Adipose tissue (tissue), 3 donors: ENCODE measurements around the gene CD44. TPM values are rescaled to one million over a fixed set of nuclear protein-coding genes. Genes with fewer than 3 reads are reported as not detected.

ENCODE experiments used
- H3K27ac ChIP-seq: one replicate; pipeline ENCODE4 v1.5.1; 2013; ENCODE audit warnings: low read depth, low read length
- WGBS, 3 donors: extraction: QIAGEN DNeasy Blood & Tissue Kit; methylation state at CpG; one replicate each; pipeline ENCODE4 v1.1.7; 2013; 5-methylcytosine and 5-hydroxymethylcytosine counted together
- polyA plus RNA-seq, 3 donors: library from polyadenylated mRNA; stranded (reverse); fragments of 200-250 nt; gene quantifications; one replicate each; pipeline ENCODE4 v1.2.3, GENCODE V29; 2013
- donor health status: healthy with polysubstance abuse.
- donor health status: Bipolar disorder and iron deficiency.
- donor health status: healthy.

The CD44 gene
- polyA plus RNA-seq, 3 donors = 42.4 to 157 (median 110) TPM

DNA sequence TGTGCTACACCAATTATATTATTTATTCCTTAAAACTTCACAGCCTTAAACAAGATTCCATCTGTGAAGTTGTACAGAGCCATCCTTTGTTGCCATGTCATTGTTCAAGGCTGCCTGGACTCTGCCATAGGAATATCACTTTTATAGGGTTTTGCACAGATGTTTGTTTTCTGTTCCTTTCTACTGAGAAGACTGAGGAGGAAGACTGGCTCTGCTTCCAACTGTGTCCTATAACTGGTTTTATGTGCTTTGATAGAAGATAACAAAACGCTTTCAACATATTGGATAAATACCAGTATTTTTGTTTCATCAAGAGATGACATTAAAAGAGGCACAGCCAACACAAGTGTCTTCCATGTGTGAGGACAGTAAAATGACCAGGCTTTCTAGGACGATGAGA is 120.6 kb downstream of the CD44 start:
- 73 to 91% (median 81%) methylated on average over 2 of the region's 2 CpGs for WGBS, 3 donors
- H3K27ac ChIP-seq = no peak overlapping the region

DNA sequence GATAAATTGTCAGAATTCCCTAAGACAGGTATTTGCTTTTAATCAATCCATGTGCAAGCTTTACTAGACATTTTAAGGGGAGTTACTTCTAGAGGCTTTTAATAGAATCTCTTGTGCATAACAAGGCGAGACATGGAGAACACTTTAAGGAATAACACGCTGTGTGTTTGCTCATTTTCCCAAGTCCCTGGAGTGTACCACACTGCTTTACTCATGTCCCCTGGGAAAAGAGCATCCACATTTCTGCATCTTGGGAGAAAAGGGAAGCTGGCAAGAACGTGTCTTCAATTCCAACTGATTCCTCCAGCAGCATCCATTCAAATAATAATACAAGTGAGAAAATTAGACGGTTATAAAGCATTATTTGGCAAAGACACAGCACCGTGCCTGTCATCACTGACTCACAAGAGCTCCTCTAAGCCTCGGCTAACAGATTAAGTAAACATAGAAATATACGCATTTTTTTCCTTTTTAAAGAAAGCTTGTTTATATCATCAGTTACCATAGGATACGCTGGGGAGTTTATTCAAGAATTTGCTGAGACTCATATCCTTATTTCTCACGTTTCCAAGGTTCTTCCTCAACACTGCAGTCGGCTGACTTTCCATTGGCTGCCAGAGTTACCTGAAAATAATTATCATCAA is 121.5 kb downstream of the CD44 start:
- H3K27ac ChIP-seq = no peak overlapping the region
- 52 to 66% (median 64%) methylated on average over 10 of the region's 10 CpGs for WGBS, 3 donors

DNA sequence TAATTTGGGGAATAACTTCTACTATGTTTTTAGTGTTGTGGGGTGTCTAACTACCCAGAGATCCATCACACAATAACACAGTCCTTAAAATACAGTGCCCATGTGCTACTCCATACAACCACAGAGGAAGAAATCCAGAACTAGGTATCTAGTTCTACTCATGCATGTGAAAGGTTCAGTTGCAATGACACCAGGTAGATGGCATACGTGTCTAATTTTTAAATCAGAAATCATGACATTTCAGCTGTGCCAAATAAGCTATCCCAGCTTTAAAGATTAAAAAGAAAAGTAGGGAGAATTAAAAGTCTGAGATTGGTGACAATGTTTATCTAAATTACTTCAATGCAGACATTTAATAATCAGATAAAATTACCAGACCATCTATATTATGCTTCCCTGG is 122.2 kb downstream of the CD44 start:
- no peak overlapping the region for H3K27ac ChIP-seq
- WGBS, 3 donors = 59 to 96% (median 92%) methylated on average over 1 of the region's 1 CpG

DNA sequence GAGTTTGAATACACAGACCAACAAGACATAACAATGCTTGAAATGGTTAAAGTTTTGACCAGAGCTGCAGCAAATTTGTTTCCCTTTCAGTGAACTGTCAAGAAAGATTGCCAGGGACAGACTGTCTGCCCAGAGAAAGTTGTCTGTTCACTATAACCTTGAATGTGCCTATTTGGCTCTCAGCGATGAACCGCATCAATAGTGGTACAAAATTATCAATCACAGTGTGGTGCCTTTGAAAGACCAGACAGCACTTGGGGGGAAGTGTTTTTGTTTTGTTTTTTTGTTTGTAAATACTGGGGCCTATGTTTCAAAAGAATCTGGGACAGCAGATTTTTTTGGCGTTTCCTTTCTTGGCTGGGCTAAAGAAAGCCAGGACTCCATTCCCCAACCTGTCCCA is 123.1 kb downstream of the CD44 start:
- no peak overlapping the region for H3K27ac ChIP-seq
- 81 to 91% (median 88%) methylated on average over 3 of the region's 3 CpGs for WGBS, 3 donors

DNA sequence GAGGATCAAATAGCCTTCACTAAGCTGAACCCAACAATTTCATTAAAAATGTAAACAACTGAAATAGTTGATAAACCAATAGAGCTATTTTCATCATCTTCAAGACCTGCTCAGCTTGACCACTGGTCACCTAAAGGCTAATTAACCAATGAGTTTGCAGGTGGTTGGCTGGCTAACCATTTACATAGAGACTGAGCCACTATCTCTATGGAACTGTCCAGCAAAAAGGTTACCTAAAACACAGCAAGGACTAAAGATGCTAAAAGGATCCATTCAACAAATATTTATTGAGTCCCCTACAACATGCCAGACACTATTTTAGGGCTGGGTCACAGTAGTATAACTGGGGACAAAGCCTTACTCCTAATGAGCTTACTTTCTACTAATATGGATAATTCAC is 123.8 kb downstream of the CD44 start:
- no peak overlapping the region for H3K27ac ChIP-seq

DNA sequence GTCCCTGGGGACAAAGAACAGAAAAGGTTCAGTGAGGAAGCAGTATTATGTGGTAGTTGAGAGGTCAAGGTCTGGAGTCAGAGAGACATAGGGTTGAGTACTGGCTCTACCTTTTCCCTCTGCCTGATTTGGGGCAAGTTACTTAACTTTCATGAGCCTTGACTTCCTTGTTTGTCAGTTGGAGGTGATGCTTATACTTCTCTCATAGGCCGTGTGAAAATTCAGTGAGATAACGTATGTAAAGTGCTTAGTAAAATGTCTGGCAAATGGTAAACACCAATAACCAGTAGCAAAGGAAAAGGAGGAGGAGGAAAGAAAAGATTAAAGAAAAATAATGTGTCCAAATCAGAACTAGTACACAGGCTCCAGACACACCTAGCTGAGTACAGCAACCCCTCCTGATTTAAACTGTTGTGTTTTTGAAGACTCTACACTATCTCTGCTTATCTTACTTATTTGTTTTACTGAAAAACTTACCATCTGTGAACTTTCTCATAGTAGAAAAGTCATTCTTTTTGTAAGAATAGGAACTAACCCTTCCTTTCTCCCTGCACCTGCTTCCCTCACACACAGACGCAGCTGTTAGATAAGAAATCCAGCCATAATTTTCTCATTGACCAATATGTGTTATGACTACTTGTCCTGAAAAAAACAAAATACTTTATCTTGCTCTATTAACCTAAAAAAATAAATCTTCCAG is 126.9 kb downstream of the CD44 start:
- no peak overlapping the region for H3K27ac ChIP-seq

DNA sequence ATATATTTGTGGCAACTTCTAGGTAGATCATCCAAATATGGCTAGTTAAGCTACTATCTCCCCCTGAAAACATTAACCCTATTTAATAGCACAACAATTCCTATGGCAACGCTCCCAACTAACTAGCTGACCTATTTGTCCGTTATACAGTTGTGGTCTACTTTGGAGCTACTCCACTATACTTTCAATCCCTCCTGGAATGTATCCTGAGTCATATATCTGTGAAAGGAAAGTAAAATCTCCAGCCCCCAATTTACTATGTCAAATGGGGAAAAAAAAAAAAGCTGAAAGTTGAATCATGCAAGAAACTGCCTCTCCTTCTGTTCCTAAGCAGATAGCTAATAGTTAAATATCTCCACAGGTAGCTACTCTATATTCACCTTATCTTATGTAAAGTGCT is 128.5 kb downstream of the CD44 start:
- 81 to 88% (median 88%) methylated on average over 2 of the region's 2 CpGs for whole genome bisulfite sequencing, 3 donors

More for the DNA sequence above, 126.9 kb downstream of the CD44 start:
- 46 to 66% (median 60%) methylated on average over 3 of the region's 3 CpGs for WGBS, 3 donors

DNA sequence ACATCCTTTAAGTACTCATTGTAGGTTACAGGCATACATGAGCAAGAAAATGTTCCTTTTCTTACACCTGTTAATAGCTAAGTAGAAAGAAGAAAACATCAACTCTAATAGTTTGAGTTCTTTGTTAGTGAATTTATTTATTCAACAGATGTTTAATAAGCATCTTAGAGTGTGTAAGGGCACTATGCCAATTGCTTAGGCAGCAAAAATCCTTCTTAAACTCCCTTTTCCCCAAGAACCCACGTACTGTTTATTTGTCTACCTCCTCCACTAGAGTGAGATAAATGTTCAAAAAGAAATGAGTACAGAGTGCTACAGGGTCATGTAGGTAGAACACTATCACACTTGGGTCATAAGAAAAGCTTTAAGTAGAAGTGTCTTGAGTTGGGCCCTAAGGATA is 131.4 kb downstream of the CD44 start:
- H3K27ac ChIP-seq = no peak overlapping the region
- 32 to 50% (median 45%) methylated on average over 1 of the region's 1 CpG for WGBS, 3 donors

More for the DNA sequence above, 128.5 kb downstream of the CD44 start:
- no peak overlapping the region for H3K27ac ChIP-seq

DNA sequence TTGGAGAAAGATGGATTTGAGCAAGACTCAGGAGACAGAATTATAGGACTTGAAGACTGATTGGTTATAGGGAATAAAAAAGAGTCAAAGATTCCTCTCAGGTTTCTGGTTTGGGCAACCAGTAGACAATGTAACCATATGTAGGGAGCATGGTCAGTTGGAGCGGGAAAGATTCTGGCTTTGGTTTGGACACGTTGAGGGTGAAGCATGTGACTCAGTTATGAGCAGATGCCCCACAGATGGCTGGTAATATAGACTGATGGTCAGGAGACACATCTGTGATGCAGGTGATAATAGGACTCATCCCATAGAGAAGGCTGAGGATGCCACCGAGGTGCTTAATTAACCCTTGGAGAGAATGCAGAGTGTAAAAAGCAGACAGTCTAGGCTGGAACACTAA is 132.1 kb downstream of the CD44 start:
- WGBS, 3 donors = 88 to 93% (median 89%) methylated on average over 3 of the region's 3 CpGs
- no peak overlapping the region for H3K27ac ChIP-seq

DNA sequence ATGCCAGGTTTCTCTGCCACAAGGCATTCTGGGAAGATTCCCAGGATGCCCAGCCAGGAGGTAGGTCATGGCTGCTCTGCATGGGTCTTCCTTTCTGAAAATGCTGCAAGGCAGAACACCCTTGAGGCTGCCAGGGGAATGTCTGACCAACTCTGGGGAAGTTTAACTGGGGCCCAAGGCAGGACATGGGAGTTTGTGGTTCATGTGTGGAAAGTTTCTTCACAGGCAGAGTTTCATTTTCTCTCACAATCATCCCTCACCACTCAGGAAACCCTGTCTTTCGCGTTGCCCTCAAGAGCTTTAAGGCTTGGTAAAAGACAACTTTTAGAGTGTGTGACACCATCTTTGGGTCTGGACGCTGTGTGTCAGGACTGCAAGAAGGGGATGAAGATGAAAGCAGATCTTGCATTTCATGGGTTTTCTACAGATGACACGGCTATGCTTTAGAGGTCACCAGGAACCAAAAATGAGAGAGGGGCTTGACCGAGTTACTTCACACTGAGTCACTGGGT is 133.5 kb downstream of the CD44 start:
- no peak overlapping the region for H3K27ac ChIP-seq
- WGBS, 3 donors = 53 to 93% (median 69%) methylated on average over 5 of the region's 5 CpGs

DNA sequence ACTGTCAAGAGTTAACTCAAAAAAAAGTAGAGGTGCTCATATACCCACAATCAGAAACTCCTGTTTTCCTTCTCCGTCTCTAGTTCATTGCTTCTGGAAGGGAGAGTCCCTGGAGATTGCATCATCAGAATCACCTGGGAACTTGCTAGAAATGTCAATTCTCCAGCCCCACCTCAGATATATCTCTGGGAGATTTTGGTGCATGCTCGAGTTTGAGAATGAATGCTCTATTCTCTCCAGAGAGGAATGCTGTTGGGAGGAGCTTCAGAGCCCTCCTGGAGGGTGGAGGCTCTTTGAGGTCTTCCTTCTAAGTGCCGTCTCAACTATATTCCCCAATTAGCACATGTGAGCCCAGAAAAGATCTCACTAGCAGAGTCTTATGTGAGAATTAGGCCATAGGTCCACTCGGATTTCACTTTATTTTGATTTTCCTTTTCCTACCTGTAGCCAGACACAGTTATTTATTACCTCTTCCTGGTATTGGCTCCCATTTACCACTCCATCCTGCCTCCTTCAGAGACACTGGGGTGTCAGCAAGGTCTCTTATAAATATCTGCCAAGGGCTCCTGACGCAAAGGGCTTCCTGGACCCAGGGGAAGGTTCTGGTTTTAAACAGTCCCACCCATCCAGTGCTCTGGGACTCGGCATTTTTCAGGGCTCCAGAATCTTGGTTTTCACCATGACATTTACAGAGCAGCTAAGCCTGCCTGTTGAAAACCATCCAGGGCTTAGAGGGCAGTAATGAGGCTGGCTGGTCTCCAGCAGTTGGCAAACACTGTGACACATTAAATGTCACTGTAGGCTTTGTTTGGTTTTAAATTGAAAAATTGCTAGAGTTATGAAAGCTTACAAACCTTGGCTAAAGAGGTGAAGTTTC is 136.2 kb downstream of the CD44 start:
- no peak overlapping the region for H3K27ac ChIP-seq
- 24 to 57% (median 54%) methylated on average over 6 of the region's 6 CpGs for WGBS, 3 donors

DNA sequence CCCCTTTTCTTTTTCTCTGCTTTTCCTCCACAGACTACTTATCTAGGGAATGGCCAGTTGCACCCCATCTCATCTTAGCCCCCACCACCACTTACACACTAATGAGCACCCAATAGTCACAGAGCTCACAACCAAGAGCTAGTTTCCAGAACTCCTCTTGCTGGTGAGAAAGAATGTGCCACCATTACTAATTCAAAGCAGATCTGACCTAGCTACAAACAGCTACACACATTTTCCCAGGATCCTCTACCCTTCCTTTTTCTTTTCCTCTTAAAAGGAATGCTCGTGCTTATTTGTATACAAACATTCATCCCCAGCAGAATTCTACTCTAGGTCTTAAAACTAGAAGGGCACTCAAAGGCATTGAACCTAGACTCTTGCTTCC is 136.8 kb downstream of the CD44 start:
- H3K27ac ChIP-seq = no peak overlapping the region
- 36 to 80% (median 57%) methylated on average over 1 of the region's 1 CpG for WGBS, 3 donors

DNA sequence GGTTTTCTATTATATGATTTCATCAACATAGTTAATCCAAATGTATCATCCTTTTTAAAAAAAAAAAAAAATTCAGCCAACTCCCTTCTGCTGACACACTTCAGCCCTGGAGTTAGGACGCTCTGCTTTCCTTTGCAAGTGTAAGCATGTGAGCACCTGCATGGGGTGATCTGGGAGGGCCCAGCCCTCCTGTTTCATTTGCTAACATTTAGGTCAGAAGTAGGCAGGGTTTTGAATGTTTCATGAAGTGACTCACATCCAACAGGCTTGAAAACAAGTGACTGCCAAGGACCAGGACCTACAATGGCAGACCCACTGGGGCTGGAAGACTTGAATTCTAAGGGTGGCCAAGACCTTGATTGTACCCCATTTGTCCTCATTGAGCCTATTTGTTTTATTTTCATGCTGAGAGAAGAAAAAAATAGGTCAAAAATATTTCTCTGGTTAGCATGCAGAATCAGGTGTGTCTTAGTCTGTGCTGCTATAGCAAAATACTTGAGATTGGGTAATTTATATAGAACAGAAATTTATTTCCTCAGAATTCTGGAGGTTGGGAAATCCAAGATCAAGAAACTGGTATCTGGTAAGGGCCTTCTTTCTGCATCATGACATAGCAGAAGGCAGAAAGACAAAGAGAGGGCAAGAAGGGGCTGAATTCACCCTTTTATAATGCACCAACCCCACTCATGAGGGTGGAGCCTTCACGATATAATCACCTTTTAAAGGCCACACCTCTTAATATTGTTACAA is 137.6 kb downstream of the CD44 start:
- 70 to 91% (median 75%) methylated on average over 2 of the region's 2 CpGs for WGBS, 3 donors
- H3K27ac ChIP-seq = no peak overlapping the region

DNA sequence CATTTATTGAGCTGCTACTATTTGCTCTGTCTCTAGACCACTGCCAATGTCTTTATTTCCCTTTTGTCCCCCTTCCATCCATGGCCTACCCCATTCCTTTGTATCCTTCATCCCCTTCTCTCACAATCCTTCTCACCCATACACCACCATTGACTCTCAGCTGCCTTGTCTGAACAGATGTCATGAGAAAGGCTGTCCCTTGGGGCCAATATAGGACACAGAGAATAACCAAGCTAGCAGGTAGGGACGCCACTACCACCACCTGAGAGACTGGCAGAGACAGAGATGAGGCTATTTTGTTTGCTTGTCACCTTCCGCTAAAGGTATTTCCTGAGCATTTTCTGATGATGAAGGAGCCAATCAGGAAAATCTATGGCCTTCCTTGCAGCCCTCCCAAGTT is 138.9 kb downstream of the CD44 start:
- WGBS, 3 donors = 91 to 98% (median 94%) methylated on average over 2 of the region's 2 CpGs
- H3K27ac ChIP-seq = no peak overlapping the region

DNA sequence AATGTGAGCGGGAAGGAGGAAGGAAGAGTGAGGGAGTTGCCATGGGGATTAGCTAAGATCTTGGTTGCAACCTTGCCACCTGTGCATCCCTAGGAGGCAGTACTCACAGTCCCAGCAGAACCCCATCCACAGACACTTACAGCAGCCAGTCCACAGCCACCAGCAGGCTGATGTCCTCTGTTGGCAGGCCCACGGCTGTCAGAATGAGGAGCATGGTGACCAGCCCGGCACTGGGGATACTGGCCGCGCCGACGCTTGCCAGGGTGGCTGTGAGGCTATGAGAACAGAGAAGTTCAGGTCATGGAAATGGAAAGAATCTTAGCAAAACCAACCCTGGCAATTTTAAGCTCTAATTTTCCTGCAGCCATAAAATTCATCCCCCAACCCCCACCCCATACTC is 141.8 kb downstream of the CD44 start:
- 83 to 98% (median 90%) methylated on average over 7 of the region's 7 CpGs for WGBS, 3 donors
- no peak overlapping the region for H3K27ac ChIP-seq

DNA sequence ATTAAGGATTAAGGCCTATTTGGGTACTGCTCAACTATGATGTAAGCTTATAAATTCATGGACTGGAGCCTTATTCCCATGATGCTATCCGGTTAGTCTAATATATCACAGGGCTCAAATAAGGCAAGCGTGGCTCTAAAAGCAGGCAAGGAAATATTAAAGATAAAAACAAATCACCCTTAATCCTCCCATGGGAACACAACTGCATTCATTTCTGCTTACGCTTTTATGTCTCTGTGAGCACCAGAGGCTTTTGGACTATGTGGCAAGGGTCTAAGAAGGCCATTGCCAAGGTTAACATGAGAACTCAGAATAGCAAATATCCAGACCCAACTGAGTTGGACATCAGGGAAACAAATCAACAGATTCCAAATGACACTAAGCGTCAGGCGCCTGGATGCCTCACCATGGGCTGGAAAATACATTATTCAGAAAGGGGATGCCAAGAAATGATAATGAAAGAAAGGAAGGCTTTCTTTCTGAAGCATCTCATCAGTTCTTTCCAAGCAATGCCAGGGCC is 142.3 kb downstream of the CD44 start:
- WGBS, 3 donors = 42 to 89% (median 55%) methylated on average over 5 of the region's 5 CpGs
- H3K27ac ChIP-seq = no peak overlapping the region
